Hindlimb muscle (tissue), 1 donor: Measurements from ENCODE around the gene TATDN2. TPM values are rescaled to one million over a fixed set of nuclear protein-coding genes. Genes with fewer than 3 reads are reported as not detected.
"Not testable (repeated sequence)": the region's sequence is repeated elsewhere in the genome, so short reads cannot be mapped to it uniquely, and the experiment has no call there.

ENCODE experiments used
- DNase-seq: peaks from one replicate; pipeline ENCODE4 v3.0.0-alpha.2; 2013
- polyA plus RNA-seq: library from polyadenylated mRNA; unstranded; fragments of 120-200 nt; gene quantifications from one replicate; pipeline ENCODE4 v1.2.1, GENCODE V29; 2013; ENCODE audit not compliant: insufficient read length

The TATDN2 gene
- polyA plus RNA-seq, 1 donor = 18.4 TPM

GRCh38 chr3:10268930-10269329 is 20.7 kb downstream of the TATDN2 start:
- no peak for DNase-seq

DNA sequence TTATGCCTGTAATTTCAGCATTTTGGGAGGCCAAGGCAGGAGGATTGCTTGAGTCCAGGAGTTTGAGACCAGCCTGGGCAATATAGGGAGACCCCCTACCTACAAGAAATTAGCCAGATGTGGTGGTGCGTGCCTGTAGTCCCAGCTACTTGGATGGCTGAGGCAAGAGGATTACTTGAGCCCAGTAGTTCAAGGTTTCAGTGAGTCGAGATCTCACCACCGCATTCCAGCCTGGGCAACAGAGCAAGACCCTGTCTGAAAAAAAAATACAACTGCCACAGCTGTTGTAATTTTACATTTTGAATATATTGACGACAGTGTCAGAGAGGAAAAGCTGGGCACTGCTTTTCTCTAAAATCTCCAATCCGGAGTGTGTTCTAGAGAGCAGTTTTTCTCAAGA is 21.2 kb downstream of the TATDN2 start:
- DNase-seq = no peak

GRCh38 chr3:10272476-10272875 is 24.2 kb downstream of the TATDN2 start:
- DNase-seq = not testable (repeated sequence)

DNA sequence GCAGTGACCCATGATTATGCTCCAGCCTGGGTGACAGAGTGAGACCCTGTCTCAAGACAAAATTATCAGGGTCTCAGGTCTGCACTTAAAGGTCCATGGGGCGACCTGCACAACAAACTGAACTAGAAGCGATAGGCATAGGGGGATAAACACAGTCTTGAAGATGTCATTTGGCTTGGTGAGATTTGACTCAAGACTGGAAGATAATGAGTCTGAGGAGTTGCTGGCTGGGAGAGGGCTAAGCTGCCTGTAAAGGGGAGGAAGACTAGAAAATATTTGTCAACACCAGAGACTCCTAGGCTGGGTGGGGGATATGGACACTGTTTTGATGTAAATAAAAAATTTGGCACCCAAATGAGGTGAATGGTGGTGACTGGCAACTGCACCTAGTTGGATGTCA is 24.7 kb downstream of the TATDN2 start:
- no peak for DNase-seq

DNA sequence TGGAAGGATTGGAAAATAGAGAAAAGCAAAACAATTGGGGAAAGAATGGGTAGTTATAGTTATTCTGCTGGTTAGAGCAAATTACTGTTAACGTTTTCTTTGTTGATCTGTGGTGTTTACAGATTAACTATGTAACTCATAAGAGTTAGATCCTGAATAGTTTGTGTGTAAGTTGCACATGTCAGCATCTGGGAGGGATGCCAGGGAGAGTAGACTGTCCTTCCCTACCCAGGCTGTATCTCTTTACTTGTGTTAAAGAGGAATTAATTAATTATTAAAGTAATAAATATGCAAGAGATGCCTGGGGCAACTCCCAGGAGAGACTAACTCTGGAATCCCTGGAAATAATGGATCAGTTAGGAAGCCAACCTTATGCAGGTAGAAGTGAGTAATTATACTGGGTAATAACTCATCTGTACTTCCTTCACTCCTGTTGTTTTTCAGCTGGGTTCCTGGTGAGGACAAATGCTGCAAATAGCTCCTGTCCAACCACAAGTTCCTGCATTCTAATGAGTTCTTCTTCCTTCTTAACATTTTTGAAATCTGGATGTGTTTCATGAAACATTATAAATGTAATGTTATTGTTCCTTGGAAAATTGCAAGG is 25.5 kb downstream of the TATDN2 start:
- DNase-seq = no peak

DNA sequence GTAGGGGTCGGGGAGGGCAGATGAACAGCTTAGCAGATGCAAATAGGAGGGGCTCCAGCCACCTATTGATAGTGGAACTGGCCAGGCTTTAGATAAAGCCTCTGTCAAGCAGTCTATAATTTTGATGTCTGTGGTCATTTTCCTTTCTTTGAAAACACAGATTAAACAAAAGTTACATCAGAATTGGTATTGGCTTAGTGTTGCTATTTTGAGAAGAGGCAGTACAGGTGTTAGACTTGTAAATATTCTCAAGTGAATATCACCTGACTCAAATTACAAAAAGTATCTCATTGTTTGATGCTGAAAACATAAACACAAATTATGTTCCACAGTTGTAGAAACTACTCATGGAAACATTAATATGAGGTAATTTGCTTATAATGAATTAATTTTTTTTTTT is 26.3 kb downstream of the TATDN2 start:
- DNase-seq = no peak

GRCh38 chr3:10277115-10277625 is 28.9 kb downstream of the TATDN2 start:
- DNase-seq = no peak

- DNase-seq = no peak
Observed at GRCh38 chr3:10278501-10278900, 30.2 kb downstream of the TATDN2 start.

GRCh38 chr3:10279384-10280176 is 31.3 kb downstream of the TATDN2 start:
- DNase-seq = no peak

- DNase-seq = no peak
Observed at GRCh38 chr3:10280177-10280529, 31.9 kb downstream of the TATDN2 start.

DNA sequence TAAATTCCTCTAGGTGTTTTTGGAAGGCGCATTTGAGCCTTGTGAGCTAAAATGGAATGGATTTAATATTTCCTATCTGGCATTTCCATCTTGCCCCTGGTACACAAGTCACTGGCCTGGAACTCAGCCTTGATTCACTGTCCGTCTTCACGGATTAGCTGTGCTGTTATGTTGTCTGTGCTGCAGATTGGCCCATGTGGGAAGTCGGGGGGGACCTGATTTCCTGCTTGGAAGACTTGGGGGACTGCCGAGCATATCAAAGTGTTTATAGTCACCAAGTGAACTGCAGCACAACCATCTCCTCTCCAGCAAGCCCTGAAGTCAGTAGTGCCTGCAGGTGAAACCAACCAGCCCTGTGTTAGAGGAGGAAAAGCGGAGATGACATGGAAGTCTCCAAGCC is 32.3 kb downstream of the TATDN2 start:
- no peak for DNase-seq

DNA sequence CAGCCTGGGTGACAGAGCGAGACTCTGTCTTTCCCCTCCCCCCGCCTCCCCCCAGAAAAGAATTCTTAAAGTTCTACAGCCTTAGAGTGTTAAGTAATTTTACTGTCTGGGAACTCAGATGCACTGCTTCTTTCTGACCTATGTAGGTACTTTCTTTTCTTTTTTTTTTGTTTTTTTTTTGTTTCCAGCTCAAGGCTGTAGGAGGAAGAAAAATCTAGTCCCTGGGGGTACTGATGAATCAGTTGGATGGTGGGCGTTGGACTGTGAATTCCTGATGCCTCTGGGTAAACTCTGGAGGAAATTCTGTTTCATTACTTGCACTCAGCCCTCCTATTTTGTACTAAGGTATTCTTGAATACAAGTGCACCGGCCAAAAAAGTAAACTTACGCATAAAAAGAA is 33.7 kb downstream of the TATDN2 start:
- no peak for DNase-seq

- no peak for DNase-seq
Observed at GRCh38 chr3:10283638-10284037, 35.4 kb downstream of the TATDN2 start.

GRCh38 chr3:10284496-10284895 is 36.2 kb downstream of the TATDN2 start:
- no peak for DNase-seq

DNA sequence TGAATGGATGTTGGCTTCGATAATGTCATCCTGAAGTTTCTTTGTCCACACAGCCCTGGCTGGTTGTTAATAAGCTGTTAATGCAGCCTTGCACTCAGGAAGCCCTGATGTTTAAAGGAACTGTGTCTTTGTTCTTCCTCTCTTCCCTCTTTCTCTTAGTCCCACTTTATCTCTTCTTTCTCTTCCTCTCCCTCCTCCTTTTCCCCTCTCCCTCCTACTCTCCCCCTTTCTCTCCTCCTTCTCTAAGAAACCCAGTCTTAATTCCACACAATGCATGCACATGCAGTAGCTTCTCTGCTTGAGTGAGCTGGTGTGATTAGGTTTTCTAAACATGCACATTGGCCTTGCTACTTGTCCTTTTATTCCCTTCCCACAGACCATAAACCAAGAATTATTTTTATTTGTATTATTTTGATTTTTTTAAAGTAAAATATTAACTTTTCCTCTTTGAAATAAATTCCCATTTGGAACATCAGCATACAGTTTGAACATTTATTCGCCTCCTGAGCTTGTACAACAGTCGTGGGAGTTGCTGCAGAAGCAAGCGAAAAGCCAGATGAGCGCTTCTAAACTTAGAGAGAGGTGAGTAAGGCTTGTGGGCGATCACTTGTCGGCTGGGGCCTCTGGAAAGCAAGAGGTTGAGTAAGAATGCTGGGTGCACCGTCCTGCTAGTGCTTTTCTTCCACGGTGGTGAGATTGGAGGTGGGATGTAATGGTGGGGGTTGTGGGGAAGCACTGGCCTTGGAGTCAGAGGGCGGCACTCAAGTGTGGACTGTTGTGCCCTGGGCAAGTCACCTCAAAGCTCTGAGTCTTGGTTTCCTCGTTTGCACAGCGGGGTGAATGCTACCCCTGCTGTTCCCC is 37.2 kb downstream of the TATDN2 start:
- no peak for DNase-seq

DNA sequence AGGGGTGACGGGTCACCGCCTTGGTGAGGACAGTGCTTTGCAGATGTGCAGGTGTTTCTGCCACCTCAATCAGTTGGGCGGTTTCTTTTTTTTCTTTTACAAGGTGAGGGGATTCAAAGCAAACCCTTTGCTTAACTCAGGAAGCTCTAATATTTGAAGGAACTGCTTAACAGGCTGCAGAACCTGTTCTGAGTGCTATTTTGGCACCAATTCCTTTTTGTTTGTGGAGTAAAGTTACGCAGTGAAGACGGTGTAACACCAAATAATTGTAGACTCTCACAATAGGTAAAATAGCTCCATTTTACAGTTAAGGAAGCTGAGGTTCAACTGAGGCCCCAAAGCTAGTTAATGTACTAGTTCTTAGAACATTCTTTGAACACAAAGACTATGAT is 37.9 kb downstream of the TATDN2 start:
- no peak for DNase-seq

DNA sequence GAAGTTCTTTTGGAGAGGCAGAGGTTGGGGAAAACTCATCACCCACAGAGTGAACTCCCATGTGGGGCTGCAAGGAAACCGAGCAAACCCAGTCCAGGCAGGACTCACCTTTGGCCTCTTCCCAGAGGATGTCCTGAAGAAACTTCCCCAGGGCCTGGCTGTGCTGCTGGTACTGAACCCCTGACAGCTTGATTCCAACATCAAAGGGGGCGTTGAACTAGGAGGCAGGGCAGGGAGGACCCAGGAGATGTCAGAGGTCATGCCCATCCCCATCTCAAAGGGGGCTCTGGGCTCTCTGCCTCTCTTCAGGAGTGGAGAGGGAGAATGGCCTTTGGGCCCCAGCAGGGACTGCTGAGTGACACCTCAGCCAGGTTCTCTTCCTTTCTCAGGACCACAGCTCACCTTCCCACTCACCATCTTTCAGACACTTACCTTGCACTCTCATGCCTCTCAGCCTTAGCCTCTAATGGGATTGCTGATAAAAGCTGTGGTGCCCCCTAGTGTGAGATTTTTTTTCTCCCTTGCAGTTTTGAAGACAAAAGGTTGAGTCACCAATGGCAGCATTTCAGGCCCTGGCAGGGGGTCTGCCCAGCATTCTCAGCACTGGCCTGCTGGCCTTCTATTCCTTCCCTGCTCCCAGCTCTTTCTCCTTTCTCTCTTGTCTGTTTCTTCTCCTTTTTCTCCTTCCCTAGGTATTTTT is 38.5 kb downstream of the TATDN2 start:
- no peak for DNase-seq

DNA sequence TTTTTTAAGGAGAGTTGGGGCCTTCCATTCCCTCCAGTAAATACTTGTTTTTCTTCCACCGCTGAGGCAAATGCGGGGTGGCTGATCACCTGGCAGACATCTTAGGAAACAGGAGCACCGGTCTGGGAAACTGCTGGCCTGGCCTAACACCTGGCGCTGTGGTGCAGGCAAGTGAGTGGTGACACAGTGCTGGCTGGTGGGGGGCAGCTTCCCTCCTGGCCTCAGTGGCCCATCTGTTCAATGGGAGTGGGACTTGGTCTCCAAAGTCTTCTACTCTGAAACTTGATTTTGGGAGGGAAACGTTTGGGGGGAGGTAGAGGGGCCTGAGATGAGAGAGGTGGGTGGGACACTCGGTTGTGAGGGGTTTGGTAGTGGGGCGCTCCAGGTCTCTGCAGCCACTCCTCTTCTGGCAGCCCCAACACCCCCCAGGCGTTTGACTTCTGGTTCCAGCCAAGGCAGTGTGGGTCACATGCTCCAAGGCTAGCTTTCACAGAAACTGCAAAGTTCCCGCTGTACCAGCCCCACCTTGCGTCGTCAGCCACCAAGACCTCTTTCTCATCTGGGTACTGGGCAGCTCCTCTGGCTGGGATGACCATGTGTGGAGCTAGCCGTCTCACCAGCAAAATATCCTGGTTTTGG is 39.8 kb downstream of the TATDN2 start:
- no peak for DNase-seq

GRCh38 chr3:10288575-10288960 is 40.3 kb downstream of the TATDN2 start:
- DNase-seq = no peak

GRCh38 chr3:10289077-10289476 is 40.8 kb downstream of the TATDN2 start:
- no peak for DNase-seq

DNA sequence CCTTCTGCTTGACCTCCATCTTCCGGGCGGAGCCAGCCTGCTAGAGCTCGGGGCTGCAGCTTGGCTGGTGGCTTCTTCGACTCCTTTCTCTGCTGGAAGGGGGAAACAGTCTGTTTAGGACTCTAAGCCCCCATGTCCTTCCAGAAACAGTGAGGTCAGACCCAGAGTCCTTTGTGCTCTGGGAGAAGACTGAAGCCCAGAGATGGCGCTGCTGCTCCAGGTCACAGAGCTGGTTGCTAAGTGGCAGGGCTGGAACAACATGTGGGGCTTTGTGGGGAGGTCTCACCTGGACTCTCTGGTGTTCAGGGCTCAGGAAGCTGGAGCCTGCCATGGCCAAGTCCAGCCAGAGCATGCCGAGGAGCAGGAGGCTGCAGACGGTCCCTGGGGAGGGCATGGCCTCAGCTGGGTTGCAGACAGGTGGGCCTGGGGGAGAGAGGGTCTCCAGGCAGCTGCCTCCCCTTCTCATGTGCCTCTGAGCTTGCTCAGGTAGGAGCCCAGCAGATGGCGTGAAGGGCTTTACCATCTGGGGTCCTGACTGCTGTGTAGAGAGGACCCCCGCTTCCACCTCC is 41.6 kb downstream of the TATDN2 start:
- no peak for DNase-seq
